HUES48 (cell line): ENCODE measurements around the gene TCF19.
"Not testable (repeated sequence)": the region's sequence is repeated elsewhere in the genome, so short reads cannot be mapped to it uniquely, and the experiment has no call there.

Experiments used
- H3K27ac ChIP-seq: one replicate; pipeline ENCODE4 v1.7.0; 2013; ENCODE audit warnings: low read depth, low read length, inconsistent platforms
- H3K27me3 ChIP-seq: 2 replicates; pipeline ENCODE4 v1.6.1; 2013; ENCODE audit warnings: mild to moderate bottlenecking, low read length; ENCODE audit not compliant: control insufficient read depth, insufficient read depth
- H3K36me3 ChIP-seq: 2 replicates; pipeline ENCODE4 v1.6.1; 2013; ENCODE audit warnings: low read length; ENCODE audit not compliant: control insufficient read depth, insufficient read depth
- H3K4me1 ChIP-seq: 2 replicates; pipeline ENCODE4 v1.6.1; 2013; ENCODE audit warnings: mild to moderate bottlenecking, low read length; ENCODE audit not compliant: control insufficient read depth, insufficient read depth
- H3K4me3 ChIP-seq: 2 replicates; pipeline ENCODE4 v1.5.1; 2013; ENCODE audit warnings: mild to moderate bottlenecking, low read depth, low read length
- H3K9ac ChIP-seq: 2 replicates; pipeline ENCODE4 v1.6.1; 2013; ENCODE audit warnings: mild to moderate bottlenecking, low read depth, low read length, moderate library complexity
- H3K9me3 ChIP-seq: 2 replicates; pipeline ENCODE4 v1.6.1; 2013; ENCODE audit warnings: low read length; ENCODE audit not compliant: control insufficient read depth, insufficient read depth

Gene TCF19

DNA sequence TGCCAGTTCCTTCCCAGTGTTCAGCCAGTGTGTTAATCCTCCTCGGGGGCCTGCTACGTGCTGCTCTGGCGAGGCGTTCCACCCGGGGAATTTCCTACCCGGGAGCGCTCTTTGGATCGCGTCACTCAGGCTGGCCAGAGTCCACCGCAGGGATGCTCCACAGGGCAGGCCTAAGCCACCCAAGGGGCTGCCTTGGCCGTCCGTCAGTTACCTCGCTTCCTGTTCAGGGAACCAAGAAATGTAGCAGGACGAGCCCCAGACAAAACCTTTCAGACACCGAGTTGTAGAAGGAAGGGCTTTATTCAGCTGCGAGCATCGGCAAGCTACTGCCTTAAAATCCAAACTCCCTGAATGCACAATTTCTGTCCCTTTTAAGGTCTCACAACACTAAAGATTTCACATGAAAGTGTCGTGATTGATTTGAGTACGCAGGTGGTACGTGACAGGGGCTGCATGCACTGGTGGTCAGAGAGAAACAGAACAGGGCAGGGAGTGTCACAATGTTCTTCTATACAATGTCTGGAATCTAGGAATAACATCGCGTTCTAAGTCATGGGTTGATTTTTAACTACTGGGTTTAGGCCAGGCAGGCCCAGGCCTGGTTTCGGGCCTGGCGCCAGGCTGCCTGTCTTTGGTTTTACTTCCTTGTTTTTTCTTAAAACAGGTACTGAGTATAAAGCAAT lies 27.8 kb downstream of the TCF19 start:
- Histone ChIP-seq H3K27me3 (no peaks in the 10 kb centered on the region), H3K4me3 (no peak overlapping the region), H3K4me1 (peaks cover 2% of the 10 kb centered on the region; the same call in 1 of the 2 replicates), H3K9me3 (no peaks in the 10 kb centered on the region), H3K36me3 (no peaks in the 10 kb centered on the region), H3K9ac (no peak overlapping the region), H3K27ac (no peak overlapping the region)

DNA sequence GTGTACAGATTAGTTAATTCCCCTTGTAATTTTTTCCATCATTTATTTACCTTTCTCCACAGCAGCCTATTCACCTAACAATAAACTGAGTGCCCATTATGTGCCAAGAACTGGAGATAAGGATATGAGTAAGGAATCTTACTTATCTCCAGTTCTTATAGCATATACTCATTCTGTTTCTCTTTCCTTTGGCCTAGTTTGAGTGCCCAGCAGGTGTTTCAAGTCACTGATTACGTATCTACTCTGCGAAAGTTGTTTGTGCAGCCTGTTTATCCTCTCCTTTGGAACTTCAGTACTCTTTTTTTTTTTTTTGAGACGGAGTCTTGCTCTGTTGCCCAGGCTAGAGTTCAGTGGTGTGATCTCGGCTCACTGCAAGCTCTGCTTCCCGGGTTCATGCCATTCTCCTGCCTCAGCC lies 29.4 kb downstream of the TCF19 start:
- H3K9me3 ChIP-seq, result no peaks in the 10 kb centered on the region
- no peak overlapping the region for H3K27ac ChIP-seq
- H3K27me3 ChIP-seq, result no peaks in the 10 kb centered on the region
- peaks cover 2% of the 10 kb centered on the region; the same call in 1 of the 2 replicates for H3K4me1 ChIP-seq
- no peak overlapping the region for H3K9ac ChIP-seq
- no peak overlapping the region for H3K4me3 ChIP-seq
- no peaks in the 10 kb centered on the region for H3K36me3 ChIP-seq

DNA sequence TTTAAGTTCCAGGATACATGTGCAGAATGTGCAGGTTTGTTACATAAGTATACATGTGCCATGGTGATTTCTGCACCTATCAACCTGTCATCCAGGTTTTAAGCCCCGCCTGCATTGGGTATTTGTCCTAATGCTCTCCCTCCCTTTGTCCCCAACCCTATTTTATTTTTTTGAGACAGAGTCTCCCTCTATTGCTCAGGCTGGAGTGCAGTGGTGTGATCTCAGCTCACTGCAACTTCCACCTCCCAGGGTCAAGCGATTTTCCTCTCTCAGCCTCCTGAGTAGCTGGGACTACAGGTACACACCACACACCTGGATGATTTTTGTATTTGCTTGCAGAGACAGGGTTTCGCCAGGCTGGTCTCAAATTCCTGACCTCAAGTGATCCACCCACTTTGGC lies 30.8 kb downstream of the TCF19 start:
- H3K4me1 ChIP-seq, H3K4me3 ChIP-seq, H3K27me3 ChIP-seq, H3K9ac ChIP-seq, H3K9me3 ChIP-seq, H3K27ac ChIP-seq, H3K36me3 ChIP-seq: not testable (repeated sequence)

DNA sequence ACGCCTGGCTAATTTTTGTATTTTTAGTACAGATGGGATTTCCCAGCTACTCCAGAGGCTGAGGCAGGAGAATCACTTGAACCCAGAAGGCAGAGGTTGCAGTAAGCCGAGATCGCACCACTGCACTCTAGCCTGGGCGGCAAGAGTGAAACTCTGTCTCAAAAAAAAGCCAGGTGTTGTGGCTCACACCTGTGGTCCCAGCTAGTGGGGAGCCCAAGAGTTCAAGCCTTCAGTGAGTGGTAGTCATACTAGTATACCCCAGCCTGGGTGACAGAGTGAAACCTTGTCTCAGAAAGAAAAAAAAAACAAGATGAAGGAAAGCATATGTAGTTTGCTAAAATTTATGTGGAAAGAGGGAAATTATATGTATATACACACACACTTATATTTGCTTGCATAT lies 32.1 kb downstream of the TCF19 start:
- no peak overlapping the region for H3K27ac ChIP-seq

DNA sequence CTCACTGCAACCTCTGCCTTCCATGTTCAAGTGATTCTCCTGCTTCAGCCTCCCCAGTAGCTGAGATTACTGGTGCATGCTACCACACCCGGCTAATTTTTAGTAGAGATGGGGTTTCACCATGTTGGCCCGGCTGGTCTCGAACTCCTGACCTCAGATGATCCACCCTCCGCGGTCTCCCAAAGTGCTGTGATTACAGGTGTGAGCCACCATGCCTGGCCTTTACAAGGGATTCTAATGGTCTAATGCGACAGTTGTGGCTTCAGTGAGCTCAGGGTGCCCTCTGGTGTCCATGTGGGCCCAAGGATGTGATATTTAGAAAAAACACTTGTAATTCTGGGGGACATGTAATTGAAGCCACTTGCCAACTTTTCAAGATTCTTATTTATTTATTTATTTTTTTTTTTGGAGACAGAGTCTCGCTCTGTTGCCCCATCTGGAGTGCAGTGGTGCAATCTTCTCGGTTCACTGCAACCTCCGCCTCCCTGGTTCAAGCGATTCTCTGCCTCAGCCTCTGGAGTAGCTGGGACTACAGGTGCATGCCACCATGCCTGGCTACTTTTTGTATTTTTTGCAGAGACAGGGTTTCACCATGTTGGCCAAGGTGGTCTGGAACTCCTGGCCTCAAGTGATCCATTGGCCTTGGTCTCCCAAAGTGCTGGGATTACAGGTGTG lies 34.2 kb downstream of the TCF19 start:
- H3K27me3 ChIP-seq, H3K36me3 ChIP-seq, H3K4me1 ChIP-seq, H3K27ac ChIP-seq, H3K9me3 ChIP-seq, H3K9ac ChIP-seq, H3K4me3 ChIP-seq: not testable (repeated sequence)

More for the DNA sequence above, 32.1 kb downstream of the TCF19 start:
- no peaks in the 10 kb centered on the region for H3K9me3 ChIP-seq
- H3K4me3 ChIP-seq, result no peak overlapping the region
- no peaks in the 10 kb centered on the region for H3K4me1 ChIP-seq
- H3K27me3 ChIP-seq, result no peaks in the 10 kb centered on the region
- H3K36me3 ChIP-seq, result no peaks in the 10 kb centered on the region
- H3K9ac ChIP-seq, result no peak overlapping the region

DNA sequence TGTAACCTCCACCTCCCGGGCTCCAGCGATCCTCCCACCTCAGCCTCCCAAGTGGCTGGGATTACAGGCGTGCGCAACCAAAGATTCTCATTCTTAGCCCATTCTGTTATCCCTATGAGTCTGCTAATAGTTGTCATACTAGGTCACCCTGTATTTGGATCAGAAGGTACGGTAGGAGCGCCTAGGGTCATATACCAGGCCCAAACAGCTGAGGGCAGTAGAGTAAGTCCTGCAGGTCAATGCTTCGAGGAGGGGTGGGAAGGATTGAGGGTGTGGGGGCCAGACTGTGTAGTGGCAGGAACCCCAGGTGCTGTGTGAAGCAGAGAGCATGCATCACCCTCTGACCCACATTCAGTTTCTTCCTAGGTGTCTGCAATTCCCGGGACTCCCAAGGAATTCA lies 34.8 kb downstream of the TCF19 start:
- Histone ChIP-seq H3K27ac (no peak overlapping the region), H3K27me3 (no peaks in the 10 kb centered on the region), H3K36me3 (no peaks in the 10 kb centered on the region), H3K4me3 (no peak overlapping the region), H3K4me1 (no peaks in the 10 kb centered on the region), H3K9me3 (no peaks in the 10 kb centered on the region), H3K9ac (no peak overlapping the region)

DNA sequence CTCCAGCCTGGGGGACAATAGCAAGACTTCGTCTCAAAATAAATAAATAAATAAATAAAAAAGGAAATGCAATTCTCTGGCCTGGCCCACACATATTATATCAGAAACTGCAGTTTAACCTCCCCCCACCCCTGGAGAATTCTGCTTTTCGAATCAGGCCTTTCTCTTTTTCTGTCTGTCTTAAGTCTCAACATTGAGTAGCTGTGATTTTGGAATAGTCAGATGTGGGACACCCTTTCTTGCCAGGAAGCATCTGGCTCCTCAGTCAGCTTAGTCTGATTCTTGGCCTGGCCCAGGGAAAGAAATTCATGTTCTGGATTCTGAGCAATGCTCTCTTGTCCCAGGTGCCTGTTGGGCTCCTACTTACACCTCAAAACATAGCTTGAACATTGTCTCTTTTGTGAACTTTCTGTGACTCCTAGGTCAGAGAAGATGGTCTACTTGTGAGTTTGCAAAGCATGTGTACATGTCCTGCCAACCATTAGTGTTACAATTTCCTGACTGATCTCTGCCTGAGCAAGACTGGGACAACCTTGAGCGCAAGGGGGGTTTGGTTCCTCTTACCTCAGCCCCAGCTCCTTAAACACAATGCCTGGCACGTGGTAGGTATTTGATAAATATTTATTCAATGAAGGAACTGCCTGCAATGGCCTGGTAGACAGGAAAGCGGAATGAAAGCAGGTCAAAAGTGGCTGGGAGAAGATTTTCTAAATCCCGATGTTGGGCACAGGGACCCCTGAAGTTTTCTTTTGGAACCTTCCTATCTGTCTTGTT lies 35.9 kb downstream of the TCF19 start:
- H3K4me1 ChIP-seq, result no peaks in the 10 kb centered on the region
- no peak overlapping the region for H3K4me3 ChIP-seq
- no peak overlapping the region for H3K9ac ChIP-seq
- H3K27me3 ChIP-seq, result no peaks in the 10 kb centered on the region
- H3K36me3 ChIP-seq, result no peaks in the 10 kb centered on the region
- H3K27ac ChIP-seq, result no peak overlapping the region
- no peaks in the 10 kb centered on the region for H3K9me3 ChIP-seq

DNA sequence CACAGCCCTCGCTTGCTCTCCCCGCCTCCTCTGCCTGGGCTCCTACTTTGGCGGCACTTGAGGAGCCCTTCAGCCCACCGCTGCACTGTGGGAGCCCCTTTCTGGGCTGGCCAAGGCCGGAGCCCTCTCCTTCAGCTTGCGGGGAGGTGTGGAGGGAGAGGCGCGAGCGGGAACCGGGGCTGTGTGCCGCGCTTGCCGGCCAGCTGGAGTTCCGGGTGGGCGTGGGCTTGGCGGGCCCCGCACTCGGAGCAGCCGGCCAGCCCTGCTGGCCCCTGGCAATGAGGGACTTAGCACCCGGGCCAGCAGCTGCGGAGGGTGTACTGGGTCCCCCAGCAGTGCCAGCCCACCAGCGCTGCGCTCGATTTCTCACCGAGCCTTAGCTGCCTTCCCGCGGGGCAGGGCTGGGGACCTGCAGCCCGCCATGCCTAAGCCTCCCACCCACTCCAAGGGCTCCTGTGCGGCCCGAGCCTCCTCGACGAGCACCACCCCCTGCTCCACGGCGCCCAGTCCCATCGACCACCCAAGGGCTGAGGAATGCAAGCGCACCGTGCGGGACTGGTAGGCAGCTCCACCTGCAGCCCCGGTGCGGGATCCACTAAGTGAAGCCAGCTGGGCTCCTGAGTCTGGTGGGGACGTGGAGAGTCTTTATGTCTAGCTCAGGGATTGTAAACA lies 37.1 kb downstream of the TCF19 start:
- not testable (repeated sequence) for H3K27ac ChIP-seq, H3K4me1 ChIP-seq, H3K9me3 ChIP-seq

DNA sequence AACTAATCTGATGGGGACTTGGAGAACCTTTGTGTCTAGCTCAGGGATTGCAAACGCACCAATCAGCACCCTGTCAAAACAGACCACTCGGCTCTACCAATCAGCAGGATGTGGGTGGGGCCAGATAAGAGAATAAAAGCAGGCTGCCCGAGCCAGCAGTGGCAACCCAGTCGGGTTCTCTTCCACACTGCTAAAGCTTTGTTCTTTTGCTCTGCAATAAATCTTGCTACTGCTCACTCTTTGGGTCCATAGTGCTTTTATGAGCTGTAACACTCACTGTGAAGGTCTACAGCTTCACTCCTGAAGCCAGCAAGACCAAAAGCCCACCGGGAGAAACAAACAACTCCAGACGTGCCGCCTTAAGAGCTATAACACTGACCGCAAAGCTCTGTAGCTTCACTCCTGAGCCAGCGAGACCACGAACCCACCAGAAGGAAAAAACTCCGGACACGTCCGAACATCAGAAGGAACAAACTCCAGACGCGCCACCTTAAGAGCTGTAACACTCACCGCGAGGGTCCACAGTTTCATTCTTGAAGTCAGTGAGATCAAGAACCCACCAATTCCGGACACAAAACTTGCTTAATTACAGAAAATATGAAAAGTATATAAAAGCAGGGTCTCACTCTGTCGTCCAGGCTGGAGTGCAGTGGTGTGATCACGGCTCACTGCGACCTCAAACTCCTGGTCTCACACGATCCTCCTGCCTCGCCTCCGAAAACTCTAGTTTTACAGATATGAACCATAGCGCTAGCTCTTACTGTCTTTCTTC lies 38.0 kb downstream of the TCF19 start:
- H3K9me3 ChIP-seq, H3K27me3 ChIP-seq, H3K36me3 ChIP-seq, H3K4me3 ChIP-seq, H3K27ac ChIP-seq, H3K9ac ChIP-seq, H3K4me1 ChIP-seq: not testable (repeated sequence)

More for the DNA sequence above, 37.1 kb downstream of the TCF19 start:
- H3K4me3 ChIP-seq, H3K9ac ChIP-seq, H3K36me3 ChIP-seq, H3K27me3 ChIP-seq: not testable (repeated sequence)

DNA sequence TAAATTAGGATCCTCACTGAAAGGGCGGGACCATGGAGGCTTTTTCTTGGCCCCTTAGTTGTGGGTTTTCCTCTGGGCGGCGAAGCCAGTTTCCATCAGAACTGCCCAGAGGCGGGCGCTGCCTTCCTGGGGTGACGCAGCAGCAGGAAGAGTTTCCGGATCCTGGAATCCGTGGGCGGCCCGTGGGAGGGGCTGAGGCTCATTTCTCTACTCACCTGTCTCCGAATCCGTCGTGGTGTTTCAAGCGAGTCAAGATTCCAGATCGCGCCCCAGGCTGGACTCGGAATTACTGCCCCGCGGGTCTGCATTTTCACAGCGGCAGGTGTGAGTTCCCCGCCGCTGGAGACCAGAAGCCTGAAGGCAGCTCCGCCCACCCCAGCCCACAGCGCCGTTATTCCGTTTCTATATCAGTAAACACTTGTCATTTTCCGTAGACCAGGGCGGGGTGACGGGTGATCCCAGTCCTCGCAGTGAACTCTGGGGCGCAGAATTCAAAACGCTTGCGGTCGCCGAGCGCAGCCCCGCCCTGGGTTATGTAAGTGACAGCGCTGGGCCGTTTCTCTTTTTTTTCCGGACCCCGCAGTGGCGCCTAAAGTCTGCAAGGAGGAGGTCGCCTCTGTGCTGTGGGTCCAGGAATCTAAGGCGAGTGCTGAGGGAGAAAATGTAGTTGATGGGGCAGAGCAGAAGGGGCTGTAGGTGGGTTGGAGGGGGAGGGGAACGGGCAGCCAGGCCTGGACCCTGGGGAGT lies 39.3 kb downstream of the TCF19 start:
- Histone ChIP-seq H3K4me3 (peak overlapping the region; percentile 82), H3K9ac (no peak overlapping the region), H3K27ac (peak overlapping the region; percentile 74), H3K27me3 (no peaks in the 10 kb centered on the region), H3K4me1 (peaks cover 5% of the 10 kb centered on the region), H3K9me3 (no peaks in the 10 kb centered on the region), H3K36me3 (no peaks in the 10 kb centered on the region)
